HG03521 (cell line): ENCODE measurements around the gene PTBP2.
"Not testable (repeated sequence)": the region's sequence is repeated elsewhere in the genome, so short reads cannot be mapped to it uniquely, and the experiment has no call there.

ENCODE experiments used
- ATAC-seq: cut with Tn5 transposase; IDR thresholded peaks from one replicate; pipeline ENCODE4 v1.9.1; 2021; ENCODE audit warnings: mild to moderate bottlenecking, moderate library complexity; ENCODE audit not compliant: unreplicated experiment

The PTBP2 gene

GRCh38 chr1:96730574-96731298, 9.2 kb downstream of the PTBP2 start:
- no peak for ATAC-seq

- no peak for ATAC-seq
Measured at GRCh38 chr1:96741335-96741734, 19.8 kb downstream of the PTBP2 start.

GRCh38 chr1:96746440-96747420, 25.1 kb downstream of the PTBP2 start:
- ATAC-seq = no peak

GRCh38 chr1:96747565-96747964, 26.0 kb downstream of the PTBP2 start:
- no peak for ATAC-seq

GRCh38 chr1:96748078-96748477, 26.5 kb downstream of the PTBP2 start:
- no peak for ATAC-seq

GRCh38 chr1:96749618-96750017, 28.0 kb downstream of the PTBP2 start:
- no peak for ATAC-seq

GRCh38 chr1:96752394-96752793, 30.8 kb downstream of the PTBP2 start:
- ATAC-seq = no peak

GRCh38 chr1:96756789-96757188, 35.2 kb downstream of the PTBP2 start:
- ATAC-seq = no peak

GRCh38 chr1:96762586-96762985, 41.0 kb downstream of the PTBP2 start:
- not testable (repeated sequence) for ATAC-seq

- no peak for ATAC-seq
Measured at GRCh38 chr1:96763514-96763913, 41.9 kb downstream of the PTBP2 start.

GRCh38 chr1:96764469-96764868, 42.9 kb downstream of the PTBP2 start:
- ATAC-seq = no peak

GRCh38 chr1:96771847-96772246, 50.3 kb downstream of the PTBP2 start:
- no peak for ATAC-seq

- ATAC-seq = no peak
Measured at GRCh38 chr1:96772349-96772748, 50.8 kb downstream of the PTBP2 start.

- no peak for ATAC-seq
Measured at GRCh38 chr1:96772972-96773371, 51.4 kb downstream of the PTBP2 start.

GRCh38 chr1:96782206-96782605, 60.6 kb downstream of the PTBP2 start:
- ATAC-seq = no peak

GRCh38 chr1:96782856-96783255, 61.3 kb downstream of the PTBP2 start:
- no peak for ATAC-seq

GRCh38 chr1:96790599-96790998, 69.0 kb downstream of the PTBP2 start:
- ATAC-seq = no peak

- ATAC-seq = no peak
Measured at GRCh38 chr1:96792220-96792619, 70.6 kb downstream of the PTBP2 start.

- ATAC-seq = not testable (repeated sequence)
Measured at GRCh38 chr1:96801696-96802095, 80.1 kb downstream of the PTBP2 start.

GRCh38 chr1:96804648-96805047, 83.1 kb downstream of the PTBP2 start:
- ATAC-seq = no peak

- ATAC-seq = no peak
Measured at GRCh38 chr1:96808191-96808590, 86.6 kb downstream of the PTBP2 start.

- ATAC-seq = no peak
Measured at GRCh38 chr1:96815914-96816313, 94.3 kb downstream of the PTBP2 start.
